GM12875 (cell line): Measurements from ENCODE around the gene ITIH4.

Experiments
- H3K4me3 ChIP-seq: one replicate; pipeline ENCODE4 v1.5.1; 2011; ENCODE audit warnings: low read depth, low read length, control low read depth
- CTCF ChIP-seq: IDR thresholded peaks from 2 replicates; pipeline ENCODE4 v1.5.1; 2011; ENCODE audit warnings: low read depth, mild to moderate bottlenecking, control low read depth, inconsistent platforms, low read length, moderate library complexity, borderline replicate concordance; ENCODE audit not compliant: insufficient read depth

ITIH4 gene

GRCh38 chr3:52769786-52770455, 60.6 kb downstream of the ITIH4 start:
- H3K4me3 ChIP-seq = peak overlapping the region; percentile 82
- no peak for TF ChIP-seq CTCF

- no peak overlapping the region for H3K4me3 ChIP-seq
- no peak for TF ChIP-seq CTCF
Measured at GRCh38 chr3:52763466-52763865, 67.0 kb downstream of the ITIH4 start.
